CD4-positive, alpha-beta T cell treated with Interferon alpha-2 for 1 hour (primary cell): ENCODE measurements around the gene KCNJ5.

ENCODE experiments used
- DNase-seq, 2 donors: peaks; one replicate each; pipeline ENCODE4 v3.0.0-alpha.2; 2020 to 2022

KCNJ5 gene

GRCh38 chr11:128964463-128964930 lies 73.3 kb downstream of the KCNJ5 start:
- no peak for DNase-seq

- DNase-seq, result peak in 1 of 2 donors; percentile 16
These were observed 74.3 kb downstream of the KCNJ5 start for GRCh38 chr11:128965485-128965884.

GRCh38 chr11:128967578-128967977 lies 76.4 kb downstream of the KCNJ5 start:
- no peak for DNase-seq

- no peak for DNase-seq
These were observed 77.8 kb downstream of the KCNJ5 start for GRCh38 chr11:128968916-128969315.
